ENCODE data around the gene SPACA7.

Gene SPACA7

DNA sequence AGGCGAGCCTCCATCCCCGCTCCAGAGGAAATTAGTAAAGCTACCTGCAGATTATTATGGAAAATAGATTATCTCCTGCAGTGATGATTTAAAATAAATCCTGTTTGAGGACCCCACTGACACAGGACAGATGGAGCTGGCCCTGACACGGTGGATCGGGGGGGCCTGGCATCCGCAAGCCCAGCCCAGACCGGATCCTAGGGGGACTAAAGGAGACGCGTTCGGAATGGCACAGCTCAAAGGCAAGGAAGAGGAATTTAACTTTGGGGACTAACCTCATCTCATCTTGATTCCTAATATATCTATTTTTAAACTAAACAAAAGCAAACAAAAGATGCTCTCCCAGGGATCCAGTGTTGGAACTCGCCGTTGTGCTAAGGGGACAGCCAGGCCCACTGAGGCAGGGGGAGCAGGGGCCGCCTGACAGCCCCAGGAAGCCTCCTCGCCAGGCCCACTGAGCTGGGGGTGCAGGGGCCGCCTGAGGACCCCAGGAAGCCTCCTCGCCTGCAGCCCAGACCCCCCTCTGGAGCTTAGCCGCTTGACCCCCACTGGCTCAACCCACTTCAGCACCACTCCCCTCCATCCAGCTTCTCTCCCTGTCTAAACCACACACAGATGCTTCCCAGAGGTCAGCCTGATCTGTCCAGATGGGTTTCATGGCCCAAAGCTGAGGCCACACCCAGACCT is 78.6 kb downstream of the SPACA7 start:
- no peak for DNase-seq (ENCODE audit: low read depth in 1 of 2, low spot score in 1 of 2)
- H3K4me3 ChIP-seq (replicated peaks; ENCODE audit: insufficient read depth, low read length) = no peak overlapping the region
- no peak overlapping the region for H3K27ac ChIP-seq (replicated peaks)
- H3K27me3 ChIP-seq (ENCODE audit: insufficient read depth, poor library complexity, severe bottlenecking) = peaks cover 10% of the 10 kb centered on the region
- TF ChIP-seq GABPA (IDR thresholded peaks at IDR 0.05; ENCODE audit: low read depth) (no peak), REST (IDR thresholded peaks at IDR 0.05; ENCODE audit: insufficient replicate concordance, low read depth) (no peak), SPI1 (IDR thresholded peaks at IDR 0.05; ENCODE audit: borderline replicate concordance, low read depth) (no peak), CTCF (IDR thresholded peaks at IDR 0.05; ENCODE audit: insufficient read depth, low read length) (no peak), POLR2AphosphoS5 (IDR thresholded peaks at IDR 0.05; ENCODE audit: low read depth) (no peak)

GRCh38 chr13:112455476-112456059 is 79.4 kb downstream of the SPACA7 start:
- DNase-seq (ENCODE audit: low read depth in 1 of 2, low spot score in 1 of 2) = no peak
- H3K27me3 ChIP-seq (ENCODE audit: insufficient read depth, poor library complexity, severe bottlenecking) = peaks cover 10% of the 10 kb centered on the region
- TF ChIP-seq GABPA (IDR thresholded peaks at IDR 0.05; ENCODE audit: low read depth) (no peak), SPI1 (IDR thresholded peaks at IDR 0.05; ENCODE audit: borderline replicate concordance, low read depth) (no peak), POLR2AphosphoS5 (IDR thresholded peaks at IDR 0.05; ENCODE audit: low read depth) (no peak), REST (IDR thresholded peaks at IDR 0.05; ENCODE audit: insufficient replicate concordance, low read depth) (no peak), CTCF (IDR thresholded peaks at IDR 0.05; ENCODE audit: insufficient read depth, low read length) (no peak)
- H3K27ac ChIP-seq (replicated peaks) = no peak overlapping the region
- no peak overlapping the region for H3K4me3 ChIP-seq (replicated peaks; ENCODE audit: insufficient read depth, low read length)

GRCh38 chr13:112456138-112457056 is 80.2 kb downstream of the SPACA7 start:
- Histone ChIP-seq H3K27me3 (ENCODE audit: insufficient read depth, poor library complexity, severe bottlenecking) (peaks cover 2% of the 10 kb centered on the region), H3K4me3 (replicated peaks; ENCODE audit: insufficient read depth, low read length) (no peak overlapping the region), H3K27ac (replicated peaks) (no peak overlapping the region)
- TF ChIP-seq GABPA (IDR thresholded peaks at IDR 0.05; ENCODE audit: low read depth) (no peak), REST (IDR thresholded peaks at IDR 0.05; ENCODE audit: insufficient replicate concordance, low read depth) (no peak), SPI1 (IDR thresholded peaks at IDR 0.05; ENCODE audit: borderline replicate concordance, low read depth) (no peak), POLR2AphosphoS5 (IDR thresholded peaks at IDR 0.05; ENCODE audit: low read depth) (no peak), CTCF (IDR thresholded peaks at IDR 0.05; ENCODE audit: insufficient read depth, low read length) (no peak)
- DNase-seq (ENCODE audit: low read depth in 1 of 2, low spot score in 1 of 2) = no peak

All from HL-60 (cell line).